Thyroid gland (tissue), 4 donors: ENCODE measurements around the gene SLC45A1. TPM values are rescaled to one million over a fixed set of nuclear protein-coding genes. Genes with fewer than 3 reads are reported as not detected.
A peak's percentile ranks its signal among the peaks of the same experiment; 100 is the strongest.

ENCODE experiments used
- DNase-seq, 2 donors: peaks; one replicate each; pipeline ENCODE4 v3.0.0-alpha.2; 2019
- H3K27ac ChIP-seq, 3 donors: fragments of 200-600 bp; sonication (generic); 1 replicate in 2 of 3; 2 replicates in 1 of 3; pipeline ENCODE4 v1.5.1; 2016 to 2019; ENCODE audit warnings: mild to moderate bottlenecking in 1 of 3, moderate library complexity in 1 of 3
- H3K27me3 ChIP-seq: fragments of 200-600 bp; sonication (generic); one replicate; pipeline ENCODE4 v1.5.1; 2019
- H3K36me3 ChIP-seq, 2 donors: fragments of 200-600 bp; sonication (generic); one replicate each; pipeline ENCODE4 v1.5.1; 2016 to 2019
- H3K4me1 ChIP-seq, 2 donors: fragments of 200-600 bp; sonication (generic); one replicate each; pipeline ENCODE4 v1.5.1; 2017 to 2019
- H3K4me3 ChIP-seq, 3 donors: fragments of 200-600 bp; sonication (generic); replicated peaks in 1 of 3; 1 replicate in 2 of 3; 2 replicates in 1 of 3; pipeline ENCODE4 v1.5.1; 2016; ENCODE audit warnings: mild to moderate bottlenecking in 1 of 3
- H3K9me3 ChIP-seq: fragments of 200-600 bp; sonication (generic); one replicate; pipeline ENCODE4 v1.5.1; 2017
- POLR2A ChIP-seq, 2 donors: fragments of 450-650 bp; IDR thresholded peaks; one replicate each; pipeline ENCODE4 v1.6.1; 2017; ENCODE audit warnings: antibody characterized with exemption in 2 of 2, mild to moderate bottlenecking in 2 of 2, moderate library complexity in 1 of 2
- WGBS, 2 donors: methylation state at CpG; one replicate each; pipeline ENCODE4 v1.1.5; 2017; 5-methylcytosine and 5-hydroxymethylcytosine counted together
- intact Hi-C: fragments of 100-400 bp; cut with DNase I; formaldehyde crosslinking; loops from one replicate; pipeline ENCODE4 v1.15.1; 2023
- total RNA-seq, 4 donors: library from RNA; depleted of rRNA; stranded (reverse); fragments of >200 nt; gene quantifications; one replicate each; pipeline ENCODE4 v1.2.3, GENCODE V29; 2016
- TF ChIP-seq, protein P1 (sequence below), 6 experiments: fragments of 200-600 bp in 3 of 6; fragments of 450-650 bp in 3 of 6; sonication (generic) in 3 of 6; IDR thresholded peaks; one replicate each; pipeline ENCODE4 v1.5.1; 2016 to 2019; ENCODE audit warnings: antibody characterized with exemption in 6 of 6, mild to moderate bottlenecking in 2 of 6, inconsistent platforms in 1 of 6, moderate library complexity in 1 of 6

Gene SLC45A1
- total RNA-seq, 4 donors from 2014 or later = 1.6 to 4.8 (median 3.0) TPM

DNA sequence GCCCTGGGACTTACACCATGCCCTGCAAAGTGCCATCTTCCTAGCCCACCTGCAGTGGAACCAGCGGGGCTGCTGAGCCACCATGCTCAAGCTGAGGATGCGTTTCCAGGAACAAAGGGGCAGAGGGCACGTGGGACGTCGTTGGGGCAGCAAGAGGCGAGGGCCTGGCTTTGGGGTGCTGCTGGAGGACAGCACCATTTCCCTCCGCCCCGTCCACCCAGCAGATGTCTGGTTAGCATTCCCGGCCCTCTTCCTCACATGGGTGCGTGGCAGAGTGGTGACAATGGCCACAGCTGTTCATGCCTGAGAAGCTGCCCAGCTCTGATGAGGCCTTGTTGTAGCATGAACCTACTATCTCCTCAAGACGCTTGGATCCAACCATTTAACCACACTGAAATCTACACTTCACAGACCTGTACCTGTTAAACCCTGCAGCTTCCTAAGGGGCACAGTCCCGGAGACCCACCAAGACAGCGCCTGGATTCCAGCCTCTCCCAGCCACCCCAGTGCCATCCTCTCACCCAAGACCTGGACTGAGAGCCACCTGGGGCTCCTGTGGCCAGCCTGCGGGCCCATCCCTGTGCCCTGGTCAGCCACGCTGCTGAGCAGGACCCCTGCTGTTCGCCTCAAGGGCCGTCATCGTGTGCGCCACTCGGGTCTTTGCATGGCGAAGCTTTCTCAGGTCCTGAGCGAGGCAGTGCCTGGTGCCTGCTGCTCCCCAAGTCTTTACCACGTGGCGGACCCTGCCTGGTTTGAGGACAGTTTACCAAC is 33.2 kb downstream of the SLC45A1 start:
- no peak overlapping the region for H3K4me3 ChIP-seq
- peak in 1 of 2 donors; percentile 1 for DNase-seq

DNA sequence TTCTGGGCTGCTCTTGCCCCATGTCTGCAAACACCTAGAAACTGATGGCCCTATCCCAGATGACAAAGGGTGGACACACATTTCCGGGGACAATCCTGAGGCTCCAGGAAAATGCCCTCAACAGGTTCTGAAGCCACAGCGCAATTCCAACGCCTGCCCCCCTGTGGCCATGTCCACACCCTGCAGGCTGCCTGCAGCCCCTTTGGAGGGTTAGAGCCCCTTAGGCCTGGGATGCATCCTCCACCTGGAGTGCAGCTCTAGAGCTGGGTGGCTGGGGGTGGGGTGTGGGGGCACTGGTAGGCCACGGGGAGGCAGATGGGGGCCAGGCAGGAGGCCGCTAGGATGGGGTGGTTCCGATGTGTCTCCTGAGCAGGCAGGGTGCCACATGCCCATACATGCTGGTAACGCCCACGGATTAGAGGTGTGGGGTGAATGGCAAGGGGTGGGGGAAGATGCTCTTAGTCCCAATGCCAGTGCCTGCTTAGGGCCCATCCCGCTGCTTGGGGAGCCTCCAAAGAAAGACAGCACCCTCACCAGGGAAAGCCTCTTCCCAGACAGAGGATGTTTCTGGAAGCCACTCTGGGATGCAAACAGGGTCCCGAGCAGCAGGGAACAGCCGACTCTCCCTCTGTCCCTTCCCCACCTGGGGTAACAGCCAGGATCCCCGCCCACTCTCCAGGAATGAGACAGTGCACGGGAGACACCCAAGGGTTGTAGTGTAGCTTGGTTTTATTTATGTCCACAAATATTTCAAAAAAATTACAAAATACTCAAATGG is 34.0 kb downstream of the SLC45A1 start:
- 74 to 84% methylated on average over 11 to 12 of the region's 13 CpGs for WGBS, 2 donors
- peak in 1 of 2 donors; percentile 30 for DNase-seq
- H3K9me3 ChIP-seq = no peaks in the 10 kb centered on the region
- H3K27me3 ChIP-seq = no peaks in the 10 kb centered on the region
- no peak overlapping the region for H3K4me3 ChIP-seq
- peaks cover 33 to 34% of the 10 kb centered on the region in 2 donors for H3K36me3 ChIP-seq
- H3K27ac ChIP-seq = peak overlapping the region in 1 of 3 donors; percentile 57
- intact Hi-C loops = no loop called here
- H3K4me1 ChIP-seq = peaks cover 0 to 26% of the 10 kb centered on the region in 2 donors
- TF ChIP-seq, protein P1, sequence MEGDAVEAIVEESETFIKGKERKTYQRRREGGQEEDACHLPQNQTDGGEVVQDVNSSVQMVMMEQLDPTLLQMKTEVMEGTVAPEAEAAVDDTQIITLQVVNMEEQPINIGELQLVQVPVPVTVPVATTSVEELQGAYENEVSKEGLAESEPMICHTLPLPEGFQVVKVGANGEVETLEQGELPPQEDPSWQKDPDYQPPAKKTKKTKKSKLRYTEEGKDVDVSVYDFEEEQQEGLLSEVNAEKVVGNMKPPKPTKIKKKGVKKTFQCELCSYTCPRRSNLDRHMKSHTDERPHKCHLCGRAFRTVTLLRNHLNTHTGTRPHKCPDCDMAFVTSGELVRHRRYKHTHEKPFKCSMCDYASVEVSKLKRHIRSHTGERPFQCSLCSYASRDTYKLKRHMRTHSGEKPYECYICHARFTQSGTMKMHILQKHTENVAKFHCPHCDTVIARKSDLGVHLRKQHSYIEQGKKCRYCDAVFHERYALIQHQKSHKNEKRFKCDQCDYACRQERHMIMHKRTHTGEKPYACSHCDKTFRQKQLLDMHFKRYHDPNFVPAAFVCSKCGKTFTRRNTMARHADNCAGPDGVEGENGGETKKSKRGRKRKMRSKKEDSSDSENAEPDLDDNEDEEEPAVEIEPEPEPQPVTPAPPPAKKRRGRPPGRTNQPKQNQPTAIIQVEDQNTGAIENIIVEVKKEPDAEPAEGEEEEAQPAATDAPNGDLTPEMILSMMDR (IDR thresholded peaks at IDR 0.05) = peak; percentile 26 to 70 (median 43)
- TF ChIP-seq POLR2A (IDR thresholded peaks at IDR 0.05) = no peak

More for the DNA sequence above, 33.2 kb downstream of the SLC45A1 start:
- intact Hi-C loops = no loop called here
- WGBS, 2 donors = 90 to 94% methylated on average over 22 to 24 of the region's 24 CpGs
- Histone ChIP-seq H3K9me3 (no peaks in the 10 kb centered on the region), H3K27me3 (no peaks in the 10 kb centered on the region), H3K36me3 (peaks cover 26 to 27% of the 10 kb centered on the region in 2 donors), H3K27ac (no peak overlapping the region), H3K4me1 (peaks cover 0 to 26% of the 10 kb centered on the region in 2 donors)
- no peak for TF ChIP-seq POLR2A (IDR thresholded peaks at IDR 0.05)
- TF ChIP-seq, protein P1 (IDR thresholded peaks at IDR 0.05) = no peak

DNA sequence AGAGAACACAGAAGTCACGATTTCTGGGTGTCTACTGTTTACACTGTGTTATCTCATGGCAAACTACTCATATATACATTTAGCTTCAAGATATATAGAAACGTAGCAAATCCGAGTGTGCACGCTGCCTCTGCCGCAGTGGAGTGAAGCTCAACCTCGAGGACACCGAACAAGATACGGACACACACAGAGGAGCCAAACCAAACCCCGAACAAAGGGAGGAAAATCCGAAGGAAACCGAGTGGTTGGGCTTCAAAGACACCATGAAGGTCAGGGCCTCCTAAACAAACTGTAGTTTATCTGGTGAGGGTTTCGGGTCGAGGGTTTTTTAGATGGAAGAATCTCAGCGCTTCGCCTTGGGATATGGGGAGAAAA is 34.5 kb downstream of the SLC45A1 start:
- Histone ChIP-seq H3K27ac (peak overlapping the region; percentile 42 to 57 (median 53)), H3K4me3 (no peak overlapping the region), H3K9me3 (no peaks in the 10 kb centered on the region), H3K4me1 (peaks cover 0 to 26% of the 10 kb centered on the region in 2 donors), H3K36me3 (peaks cover 39 to 40% of the 10 kb centered on the region in 2 donors), H3K27me3 (no peaks in the 10 kb centered on the region)
- TF ChIP-seq, protein P1 (IDR thresholded peaks at IDR 0.05) = no peak
- TF ChIP-seq POLR2A (IDR thresholded peaks at IDR 0.05) = no peak
- 77 to 82% methylated on average over 15 of the region's 15 CpGs for WGBS, 2 donors
- intact Hi-C loops = no loop called here
- no peak for DNase-seq

DNA sequence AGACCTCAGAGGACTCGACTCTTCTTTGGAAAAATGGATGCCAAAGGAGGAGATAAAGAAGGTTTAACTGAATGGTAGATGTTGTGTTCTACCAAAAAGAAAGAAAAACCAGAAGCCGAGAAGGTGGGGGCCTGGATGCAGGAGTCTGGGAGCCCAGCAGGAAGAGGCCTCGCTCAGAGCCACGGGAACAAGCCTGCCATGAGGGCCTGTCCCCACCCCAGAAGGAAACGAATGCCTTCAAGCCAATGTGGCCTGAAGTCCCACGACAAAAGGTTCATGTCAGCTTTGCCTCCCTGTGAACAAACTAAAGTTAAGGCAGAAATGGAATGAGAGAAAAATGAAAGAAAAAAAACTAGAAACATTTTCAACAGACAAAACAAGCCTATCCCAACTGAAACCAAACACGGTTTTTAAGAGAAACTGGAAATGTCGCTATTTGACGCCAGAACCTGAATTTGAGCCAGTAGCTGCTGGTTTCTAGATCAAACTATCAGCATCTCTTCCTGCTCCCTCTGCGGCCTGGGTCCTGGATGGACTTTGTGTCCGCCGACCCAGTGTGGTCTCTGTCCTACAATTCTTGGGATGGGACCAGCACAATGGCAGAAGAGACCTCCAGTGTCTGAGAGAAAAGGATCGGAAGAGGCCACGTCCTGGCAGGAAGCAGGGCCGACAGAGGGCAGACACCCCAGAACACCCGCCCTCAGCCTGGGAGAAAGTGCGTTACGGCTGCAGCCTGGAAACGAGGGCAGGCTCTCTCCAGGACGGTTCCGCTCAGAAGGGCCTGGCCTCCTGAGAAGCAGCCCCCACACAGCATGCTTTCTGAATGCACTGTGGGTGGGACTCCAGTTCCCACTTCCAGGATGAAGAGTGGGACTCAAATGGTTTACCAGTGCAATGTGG is 35.2 kb downstream of the SLC45A1 start:
- peak overlapping the region; percentile 42 to 57 (median 53) for H3K27ac ChIP-seq
- peaks cover 46 to 47% of the 10 kb centered on the region in 2 donors for H3K36me3 ChIP-seq
- intact Hi-C loops = no loop called here
- H3K9me3 ChIP-seq = no peaks in the 10 kb centered on the region
- DNase-seq = peak in 1 of 2 donors; percentile 1
- H3K4me3 ChIP-seq = no peak overlapping the region
- H3K4me1 ChIP-seq = peaks cover 0 to 26% of the 10 kb centered on the region in 2 donors
- H3K27me3 ChIP-seq = no peaks in the 10 kb centered on the region
- WGBS, 2 donors = 63 to 72% methylated on average over 20 to 21 of the region's 21 CpGs
- TF ChIP-seq, protein P1 (IDR thresholded peaks at IDR 0.05) = no peak
- TF ChIP-seq POLR2A (IDR thresholded peaks at IDR 0.05) = no peak
